SK-N-SH treated with all-trans-retinoic acid at 6 μM for 48 hours (cell line): Measurements from ENCODE around the gene RASGEF1C.

Experiments
- ARNTL ChIP-seq: fragments of 450-650 bp; formaldehyde crosslinking; IDR thresholded peaks from 2 replicates; pipeline ENCODE4 v1.5.0; 2020; ENCODE audit warnings: low read depth, mild to moderate bottlenecking, moderate library complexity, borderline replicate concordance
- ZFP30 ChIP-seq: fragments of 450-650 bp; formaldehyde crosslinking; IDR thresholded peaks from 2 replicates; pipeline ENCODE4 v1.5.0; 2022; ENCODE audit warnings: mild to moderate bottlenecking, moderate library complexity

DNA sequence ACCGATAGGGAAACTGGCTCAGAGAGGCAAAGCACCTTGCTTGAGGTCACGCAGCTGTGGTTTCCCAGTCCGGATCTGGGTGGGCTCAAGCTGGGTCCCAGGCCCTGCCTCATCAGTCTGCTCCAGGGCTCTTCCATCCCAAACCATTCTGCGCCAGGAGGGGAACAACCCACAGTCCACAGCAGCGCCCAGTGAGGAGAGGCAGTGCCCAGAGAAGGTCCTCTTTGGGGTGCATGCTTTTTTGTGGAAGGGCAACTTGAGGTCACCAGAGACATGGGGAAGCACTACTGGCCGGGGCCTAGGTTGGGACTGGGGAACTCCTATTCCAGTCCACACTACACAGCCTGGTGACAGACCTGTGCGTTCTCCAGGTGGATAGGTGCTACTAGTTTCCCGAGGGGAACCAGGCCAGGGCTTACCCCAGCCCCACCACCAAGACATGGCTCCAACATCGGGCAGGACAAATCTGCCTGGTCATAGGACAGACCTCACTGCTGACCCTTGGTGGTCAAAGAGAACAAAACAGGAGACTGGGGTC, 75.0 kb downstream of the RASGEF1C start:
- TF ChIP-seq ARNTL = no peak
- no peak for TF ChIP-seq ZFP30 (CRISPR knock-in tag)
